Mammary epithelial cell (primary cell): ENCODE measurements around the gene SLC22A13.

Experiments used
- EZH2 ChIP-seq: IDR thresholded peaks from 2 replicates; pipeline ENCODE4 v1.6.1; 2012; ENCODE audit warnings: low read length, inconsistent platforms, borderline replicate concordance
- TF ChIP-seq, protein P1 (sequence below), 2 donors: IDR thresholded peaks in 1 of 2; conservative IDR thresholded peaks in 1 of 2; 2 replicates each; pipeline ENCODE4 v1.5.1; 2011 to 2012; ENCODE audit warnings: inconsistent platforms in 2 of 2, low read length in 2 of 2, mild to moderate bottlenecking in 2 of 2, control low read depth in 1 of 2, low read depth in 1 of 2; ENCODE audit not compliant: insufficient read depth in 1 of 2; ENCODE audit errors: extremely low read depth in 1 of 2

DNA sequence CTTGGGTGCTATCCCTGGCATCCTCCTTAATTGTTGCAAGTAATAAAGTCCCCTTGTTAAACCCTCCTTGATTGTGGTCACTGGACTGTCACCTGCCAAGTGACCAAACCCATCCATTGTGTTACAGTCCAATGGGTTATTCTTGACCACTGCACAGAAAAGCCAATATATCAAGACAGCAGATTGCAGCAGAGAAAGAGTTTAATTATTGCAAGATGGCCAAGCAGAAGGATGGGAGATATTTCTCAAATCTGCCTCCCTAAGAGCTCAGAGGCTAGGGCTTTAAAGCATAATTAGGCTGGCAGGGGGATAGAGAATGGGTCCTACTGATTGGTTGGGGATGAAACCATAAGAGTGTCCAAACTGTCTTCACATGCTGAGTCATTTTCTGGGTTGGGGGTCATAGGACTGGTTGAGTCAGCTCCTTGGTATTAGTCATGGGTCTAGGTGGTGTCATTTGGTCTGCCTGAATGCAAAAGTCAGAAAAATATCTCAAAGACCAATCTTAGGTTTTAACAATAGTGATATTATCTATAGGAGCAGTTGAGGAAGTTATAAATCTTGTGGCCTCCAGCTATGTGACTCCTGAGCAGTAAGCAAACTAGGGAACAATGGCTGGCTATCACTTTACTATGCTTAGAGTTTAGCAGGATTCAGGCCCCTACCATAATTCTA, 61.9 kb downstream of the SLC22A13 start:
- TF ChIP-seq, protein P1, sequence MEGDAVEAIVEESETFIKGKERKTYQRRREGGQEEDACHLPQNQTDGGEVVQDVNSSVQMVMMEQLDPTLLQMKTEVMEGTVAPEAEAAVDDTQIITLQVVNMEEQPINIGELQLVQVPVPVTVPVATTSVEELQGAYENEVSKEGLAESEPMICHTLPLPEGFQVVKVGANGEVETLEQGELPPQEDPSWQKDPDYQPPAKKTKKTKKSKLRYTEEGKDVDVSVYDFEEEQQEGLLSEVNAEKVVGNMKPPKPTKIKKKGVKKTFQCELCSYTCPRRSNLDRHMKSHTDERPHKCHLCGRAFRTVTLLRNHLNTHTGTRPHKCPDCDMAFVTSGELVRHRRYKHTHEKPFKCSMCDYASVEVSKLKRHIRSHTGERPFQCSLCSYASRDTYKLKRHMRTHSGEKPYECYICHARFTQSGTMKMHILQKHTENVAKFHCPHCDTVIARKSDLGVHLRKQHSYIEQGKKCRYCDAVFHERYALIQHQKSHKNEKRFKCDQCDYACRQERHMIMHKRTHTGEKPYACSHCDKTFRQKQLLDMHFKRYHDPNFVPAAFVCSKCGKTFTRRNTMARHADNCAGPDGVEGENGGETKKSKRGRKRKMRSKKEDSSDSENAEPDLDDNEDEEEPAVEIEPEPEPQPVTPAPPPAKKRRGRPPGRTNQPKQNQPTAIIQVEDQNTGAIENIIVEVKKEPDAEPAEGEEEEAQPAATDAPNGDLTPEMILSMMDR (conservative IDR thresholded peaks at IDR 0.05 in 1 of 2, IDR thresholded peaks at IDR 0.05 in 1 of 2; ENCODE audit: extremely low read depth in 1 of 2, insufficient read depth in 1 of 2, low read depth in 1 of 2, low read length in 2 of 2), result no peak
- TF ChIP-seq EZH2, result no peak
